ENCODE data around the gene RAB8B.

Gene RAB8B

GRCh38 chr15:63299943-63300575, 110.7 kb downstream of the RAB8B start:
- TF ChIP-seq CTCF (IDR thresholded peaks at IDR 0.05; ENCODE audit: low read depth, low read length): no peak
- H3K4me3 ChIP-seq (ENCODE audit: low read depth, low read length): no peak overlapping the region

GRCh38 chr15:63301088-63301487, 111.7 kb downstream of the RAB8B start:
- no peak overlapping the region for H3K4me3 ChIP-seq (ENCODE audit: low read depth, low read length)
- TF ChIP-seq CTCF (IDR thresholded peaks at IDR 0.05; ENCODE audit: low read depth, low read length): no peak

GRCh38 chr15:63305260-63305659, 115.9 kb downstream of the RAB8B start:
- H3K4me3 ChIP-seq (ENCODE audit: low read depth, low read length): no peak overlapping the region
- no peak for TF ChIP-seq CTCF (IDR thresholded peaks at IDR 0.05; ENCODE audit: low read depth, low read length)

- TF ChIP-seq CTCF (IDR thresholded peaks at IDR 0.05; ENCODE audit: low read depth, low read length): no peak
Measured at GRCh38 chr15:63306492-63307073, 117.2 kb downstream of the RAB8B start.

GRCh38 chr15:63308491-63308890, 119.1 kb downstream of the RAB8B start:
- TF ChIP-seq CTCF (IDR thresholded peaks at IDR 0.05; ENCODE audit: low read depth, low read length): no peak
- no peak overlapping the region for H3K4me3 ChIP-seq (ENCODE audit: low read depth, low read length)

More at GRCh38 chr15:63306492-63307073, 117.2 kb downstream of the RAB8B start:
- no peak overlapping the region for H3K4me3 ChIP-seq (ENCODE audit: low read depth, low read length)

GRCh38 chr15:63308947-63309346, 119.5 kb downstream of the RAB8B start:
- no peak overlapping the region for H3K4me3 ChIP-seq (ENCODE audit: low read depth, low read length)
- TF ChIP-seq CTCF (IDR thresholded peaks at IDR 0.05; ENCODE audit: low read depth, low read length): no peak

- H3K4me3 ChIP-seq (ENCODE audit: low read depth, low read length): no peak overlapping the region
- TF ChIP-seq CTCF (IDR thresholded peaks at IDR 0.05; ENCODE audit: low read depth, low read length): no peak
Measured at GRCh38 chr15:63310646-63311045, 121.2 kb downstream of the RAB8B start.
